ENCODE data around the gene FANK1.
"Not testable (repeated sequence)": the region's sequence is repeated elsewhere in the genome, so short reads cannot be mapped to it uniquely, and the experiment has no call there.

Gene FANK1

DNA sequence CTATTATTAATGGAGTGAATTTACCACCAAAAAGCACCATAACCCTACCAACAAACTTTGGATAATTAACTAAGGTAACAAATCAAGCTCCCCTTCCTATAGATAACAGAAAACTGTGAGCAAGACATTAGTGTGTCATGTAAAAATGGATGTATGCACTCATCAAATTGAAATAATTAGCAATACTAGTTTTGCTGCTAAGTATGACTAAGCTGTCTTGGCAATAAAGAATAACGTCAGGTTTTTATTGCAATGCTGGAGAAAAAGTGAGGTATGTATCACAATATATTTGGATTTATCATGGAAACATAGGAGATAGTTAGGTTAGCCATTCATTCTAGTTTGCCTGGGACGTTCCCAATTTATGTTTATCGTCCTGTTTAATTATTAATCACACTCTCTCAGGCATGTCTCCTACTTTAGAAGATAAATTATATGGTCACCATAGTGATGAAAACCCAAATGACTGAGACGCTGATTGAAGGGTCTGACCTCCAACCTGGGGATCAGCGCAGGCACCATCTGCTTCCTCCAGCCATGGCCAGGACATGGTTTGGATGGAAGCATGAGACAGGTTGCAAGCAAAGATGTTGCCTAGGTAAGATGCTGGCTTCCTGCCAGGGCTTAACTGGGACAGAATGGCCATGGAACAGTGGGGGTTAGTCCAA lies 125.6 kb downstream of the FANK1 start:
- peak; percentile 70 for DNase-seq (ENCODE audit: low spot score)

DNA sequence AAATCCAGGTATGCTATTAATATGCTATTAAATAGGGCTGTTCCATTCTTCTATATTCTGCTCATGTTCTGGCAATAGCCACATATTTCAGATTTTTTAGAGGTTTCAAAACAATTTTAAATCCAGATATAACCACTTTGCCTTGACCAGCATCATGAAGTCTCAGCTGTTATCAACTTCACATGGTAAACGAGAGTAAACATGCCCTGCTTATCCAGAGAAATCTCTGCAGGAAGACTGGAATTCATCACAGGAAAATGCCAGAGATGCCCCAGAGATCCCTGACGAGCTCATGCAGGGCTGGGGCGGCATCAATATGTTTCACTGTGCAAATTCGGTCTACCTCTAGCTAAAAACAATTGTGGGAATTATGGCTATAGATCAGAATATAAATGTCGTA lies 126.5 kb downstream of the FANK1 start:
- no peak for DNase-seq (ENCODE audit: low spot score)

GRCh38 chr10:126027692-126028091 lies 131.3 kb downstream of the FANK1 start:
- no peak for DNase-seq (ENCODE audit: low spot score)

DNA sequence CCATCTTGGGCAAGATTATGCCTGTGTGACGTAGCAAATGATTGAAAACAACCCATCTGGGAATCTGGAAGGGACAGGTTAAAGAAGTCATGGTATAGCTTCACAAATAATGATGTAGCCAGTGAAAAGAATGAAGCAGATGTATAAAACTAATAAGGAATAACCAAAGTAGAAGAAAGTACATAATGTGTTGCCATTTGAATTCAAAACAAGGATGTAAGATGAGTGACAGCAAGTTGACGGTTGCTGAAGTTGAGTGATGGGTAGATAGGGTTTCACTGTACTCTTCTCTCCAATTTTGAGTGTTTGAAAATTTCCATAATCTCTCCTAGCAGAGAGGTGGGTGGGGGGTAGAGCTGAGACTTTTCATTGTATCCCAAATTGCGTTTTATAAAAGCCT lies 133.6 kb downstream of the FANK1 start:
- no peak for DNase-seq (ENCODE audit: low spot score)

- DNase-seq (ENCODE audit: low spot score) = no peak
Measured at GRCh38 chr10:126034586-126034985, 138.2 kb downstream of the FANK1 start.

GRCh38 chr10:126036515-126036914 lies 140.2 kb downstream of the FANK1 start:
- no peak for DNase-seq (ENCODE audit: low spot score)

DNA sequence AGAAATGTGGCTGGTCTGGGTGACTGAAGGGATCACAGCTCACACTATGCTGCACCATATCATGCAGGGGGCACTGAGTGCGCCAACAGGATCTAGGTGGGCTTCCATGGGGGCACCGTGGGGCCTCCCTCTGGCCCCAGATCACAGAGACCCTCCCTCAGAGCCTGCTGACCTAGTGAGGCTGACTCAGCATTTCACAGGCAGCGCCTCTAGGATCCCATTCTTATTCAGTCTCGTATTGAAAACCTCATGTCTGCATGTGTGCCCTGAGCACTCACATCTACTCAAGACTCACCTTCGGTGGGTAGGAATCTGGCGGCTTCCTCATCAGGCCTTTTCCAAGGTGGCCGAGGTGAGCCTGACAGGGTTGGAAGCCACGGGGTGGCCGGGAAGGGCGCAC lies 141.6 kb downstream of the FANK1 start:
- DNase-seq (ENCODE audit: low spot score) = no peak

GRCh38 chr10:126041117-126041516 lies 144.8 kb downstream of the FANK1 start:
- no peak for DNase-seq (ENCODE audit: low spot score)

- peak; percentile 100 for DNase-seq (ENCODE audit: low spot score)
Measured at GRCh38 chr10:126041804-126042231, 145.5 kb downstream of the FANK1 start.

DNA sequence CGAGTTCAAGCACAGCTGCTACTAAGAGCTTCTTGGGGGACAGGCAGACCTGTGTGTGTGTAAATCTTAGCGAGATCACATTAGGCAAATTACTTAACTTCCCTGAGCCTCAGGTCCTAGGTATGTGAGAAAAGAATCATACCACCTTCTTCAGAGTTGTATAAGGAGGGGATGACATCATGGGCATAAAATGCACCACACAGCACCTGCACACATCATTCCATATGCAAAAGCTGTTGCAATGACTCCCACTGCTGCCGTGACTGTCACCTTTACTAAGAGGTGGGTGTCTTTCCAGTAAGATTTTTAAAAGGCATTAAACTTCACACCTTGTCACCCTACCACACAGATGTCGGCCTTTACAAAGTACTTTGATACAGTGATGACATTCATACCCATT lies 146.0 kb downstream of the FANK1 start:
- peak; percentile 91 for DNase-seq (ENCODE audit: low spot score)

DNA sequence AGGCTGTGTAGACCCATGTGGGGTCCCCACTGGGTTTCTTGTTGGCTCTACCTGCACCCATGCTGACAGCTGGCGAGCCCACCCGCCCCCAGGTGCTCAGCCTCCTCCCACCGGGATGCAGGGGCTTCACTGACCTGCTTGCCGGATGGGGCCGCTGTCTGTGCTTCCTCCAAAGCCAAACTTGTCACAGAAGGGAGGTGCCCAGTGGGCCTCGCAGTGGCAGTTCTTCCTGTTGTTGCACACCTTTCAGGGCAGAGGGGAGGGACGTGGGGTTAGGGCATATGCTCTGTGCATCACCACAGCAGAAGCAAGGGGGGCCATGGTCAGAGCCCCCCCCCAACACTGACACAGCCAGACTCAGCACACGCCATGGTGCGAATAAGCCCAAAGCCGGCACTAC lies 146.5 kb downstream of the FANK1 start:
- DNase-seq (ENCODE audit: low spot score) = no peak

- no peak for DNase-seq (ENCODE audit: low spot score)
Measured at GRCh38 chr10:126043389-126043788, 147.0 kb downstream of the FANK1 start.

DNA sequence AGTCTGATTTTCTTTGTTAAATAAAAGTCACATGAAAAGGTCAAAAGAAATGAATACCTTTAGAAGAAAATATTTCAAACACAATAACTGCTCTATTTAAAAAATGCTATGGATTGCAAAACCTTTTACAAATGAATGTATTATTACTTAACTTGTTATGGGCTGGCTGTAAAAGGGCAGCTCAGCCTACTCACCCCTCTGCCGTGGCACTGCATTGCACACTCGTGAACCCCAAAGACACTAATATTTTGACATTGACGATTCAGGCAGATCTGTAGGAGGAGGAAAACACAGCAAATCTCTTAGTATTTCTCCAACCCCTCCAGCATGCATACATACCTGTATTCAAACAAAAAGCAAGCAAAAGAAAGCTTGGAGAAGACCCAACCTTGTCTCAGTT lies 149.5 kb downstream of the FANK1 start:
- no peak for DNase-seq (ENCODE audit: low spot score)

DNA sequence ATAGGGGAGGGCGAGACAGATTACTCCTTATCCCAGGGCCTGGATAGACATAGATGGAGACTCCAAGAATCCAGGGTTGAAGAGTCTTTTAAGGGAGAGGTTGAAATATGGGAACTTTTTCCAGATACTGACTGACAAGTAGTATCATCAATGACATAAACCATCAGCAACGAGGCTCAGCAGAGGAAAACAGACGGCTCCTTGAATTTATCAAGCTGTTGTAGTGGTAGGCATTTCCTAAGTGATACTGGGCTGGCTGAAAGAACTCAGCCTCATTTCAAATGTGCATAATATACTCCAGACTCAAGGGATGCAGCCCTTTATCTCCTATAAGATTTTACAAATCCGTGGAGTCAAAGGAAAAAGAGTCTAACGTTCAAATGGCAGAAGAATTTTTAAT lies 150.5 kb downstream of the FANK1 start:
- DNase-seq (ENCODE audit: low spot score) = no peak

DNA sequence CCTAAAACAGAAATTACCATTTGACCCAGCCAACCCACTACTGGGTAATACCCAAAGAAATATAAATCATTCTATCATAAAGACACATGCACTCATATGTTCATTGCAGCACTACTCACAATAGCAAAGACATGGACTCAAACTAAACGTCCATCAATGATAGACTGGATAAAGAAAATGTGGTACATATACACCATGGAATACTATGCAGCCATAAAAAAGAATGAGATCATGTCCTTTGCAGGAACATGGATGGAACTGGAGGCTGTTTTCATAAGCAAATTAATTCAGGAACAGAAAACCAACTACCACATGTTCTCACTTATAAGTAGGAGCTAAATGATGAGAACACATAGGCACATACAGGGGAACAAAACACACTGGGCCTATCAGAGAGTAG lies 151.4 kb downstream of the FANK1 start:
- not testable (repeated sequence) for DNase-seq (ENCODE audit: low spot score)

- DNase-seq (ENCODE audit: low spot score) = peak; percentile 60
Measured at GRCh38 chr10:126049759-126050700, 153.7 kb downstream of the FANK1 start.

DNA sequence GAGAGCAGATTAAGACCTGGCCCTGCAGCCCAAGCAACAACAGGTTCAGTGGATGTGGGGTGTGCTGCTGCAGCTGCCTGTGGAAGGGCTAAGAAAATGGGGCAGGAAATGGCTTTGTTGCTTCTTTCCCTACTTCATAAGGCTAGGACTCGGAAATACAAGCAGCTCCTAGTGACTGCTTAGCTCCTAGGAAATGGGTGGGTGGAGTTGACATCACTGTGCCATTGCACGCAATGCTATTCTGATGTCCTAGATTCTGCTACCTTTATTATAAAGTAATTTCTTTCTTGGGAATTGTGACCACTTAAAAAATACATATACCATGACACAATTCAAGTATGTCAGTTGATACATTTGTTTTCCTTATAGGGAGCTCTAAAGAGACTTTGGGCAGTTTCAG lies 155.8 kb downstream of the FANK1 start:
- DNase-seq (ENCODE audit: low spot score) = no peak

DNA sequence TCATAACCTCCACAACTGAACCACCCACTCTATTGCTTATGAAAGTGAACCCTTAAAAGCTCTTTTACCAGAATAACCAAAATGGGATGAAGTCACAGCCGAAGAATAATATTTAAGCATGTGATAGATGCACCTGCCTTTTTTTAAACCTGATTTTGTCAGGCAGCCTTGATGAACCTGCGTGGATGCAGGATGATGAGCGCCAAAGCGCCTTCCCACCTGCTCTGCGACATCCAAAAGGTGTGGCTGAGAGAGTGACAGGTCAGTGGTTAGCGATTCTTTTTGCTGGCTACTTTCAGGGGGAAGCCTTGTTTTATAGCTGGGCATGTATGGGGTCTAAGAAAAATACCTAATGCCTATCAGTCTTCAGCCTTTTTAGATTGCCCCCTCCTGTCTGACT lies 157.8 kb downstream of the FANK1 start:
- DNase-seq (ENCODE audit: low spot score) = no peak

DNA sequence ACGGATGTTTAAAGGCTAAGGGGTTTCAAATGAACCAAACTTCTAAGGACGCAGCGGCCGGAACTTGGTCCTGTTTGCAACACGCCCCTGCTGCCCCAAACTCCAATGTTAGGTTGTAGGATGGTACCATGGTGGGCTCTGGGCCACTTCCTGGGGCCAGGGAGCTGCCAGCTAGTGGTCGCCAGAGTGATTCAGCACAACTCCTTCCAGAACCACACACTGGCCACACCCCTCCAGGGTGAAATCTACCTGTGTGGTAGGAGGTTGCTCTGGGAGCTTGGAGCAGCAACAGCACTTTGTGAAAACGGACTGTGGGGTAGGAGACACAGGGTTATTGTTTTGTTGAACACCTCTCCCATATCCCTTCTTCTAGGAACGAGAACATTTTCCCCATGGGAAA lies 161.1 kb downstream of the FANK1 start:
- DNase-seq (ENCODE audit: low spot score) = peak; percentile 31

GRCh38 chr10:126058104-126058503 lies 161.7 kb downstream of the FANK1 start:
- no peak for DNase-seq (ENCODE audit: low spot score)

- DNase-seq (ENCODE audit: low spot score) = no peak
Measured at GRCh38 chr10:126058507-126058906, 162.1 kb downstream of the FANK1 start.

All from kidney tubule cell (primary cell).